GM23338 (cell line): Measurements from ENCODE around the gene PARP1.

Experiments used
- CREB1 ChIP-seq: fragments of 250-450 bp; sonication (Bioruptor Pico); IDR thresholded peaks from 2 replicates; pipeline ENCODE4 v1.5.0; 2020; ENCODE audit warnings: low read depth, mild to moderate bottlenecking, moderate library complexity
- CTCF ChIP-seq, 2 experiments: fragments of 200-600 bp in 1 of 2; sonication (generic) in 1 of 2; conservative IDR thresholded peaks; 2 replicates each; pipeline versions ENCODE4 v1.5.1 to v1.6.1; 2016 to 2017; ENCODE audit warnings: antibody characterized with exemption in 2 of 2, low read depth in 2 of 2, mild to moderate bottlenecking in 2 of 2, moderate library complexity in 1 of 2
- ETS1 ChIP-seq: IDR thresholded peaks from 2 replicates; pipeline ENCODE4 v1.6.1; 2016; ENCODE audit warnings: antibody characterized with exemption
- EZH2 ChIP-seq: fragments of 200-600 bp; sonication (generic); IDR thresholded peaks from one replicate; pipeline ENCODE4 v1.8.0; 2017; ENCODE audit warnings: antibody characterized with exemption, mild to moderate bottlenecking, low read depth; ENCODE audit not compliant: unreplicated experiment
- EZH2phosphoT487 ChIP-seq: fragments of 200-600 bp; sonication (generic); IDR thresholded peaks from one replicate; pipeline ENCODE4 v1.8.1; 2018; ENCODE audit warnings: antibody characterized with exemption; ENCODE audit not compliant: unreplicated experiment
- JUNB ChIP-seq: IDR thresholded peaks from one replicate; pipeline ENCODE4 v1.6.1; 2016; ENCODE audit warnings: antibody characterized with exemption; ENCODE audit not compliant: unreplicated experiment
- NANOG ChIP-seq: IDR thresholded peaks from 2 replicates; pipeline ENCODE4 v1.6.1; 2016; ENCODE audit warnings: antibody characterized with exemption, borderline replicate concordance
- POLR2AphosphoS5 ChIP-seq: IDR thresholded peaks from 2 replicates; pipeline ENCODE4 v1.6.1; 2016; ENCODE audit warnings: antibody characterized with exemption, low read depth
- REST ChIP-seq: IDR thresholded peaks from one replicate; pipeline ENCODE4 v1.6.1; 2018; ENCODE audit warnings: antibody characterized with exemption; ENCODE audit not compliant: unreplicated experiment
- ZNF114 ChIP-seq: fragments of 250-450 bp; sonication (Bioruptor Pico); IDR thresholded peaks from 2 replicates; pipeline ENCODE4 v1.5.0; 2020; ENCODE audit warnings: mild to moderate bottlenecking, moderate library complexity
- ZNF331 ChIP-seq: fragments of 250-450 bp; sonication (Bioruptor Pico); IDR thresholded peaks from 2 replicates; pipeline ENCODE4 v1.5.0; 2020; ENCODE audit warnings: low read depth, mild to moderate bottlenecking, moderate library complexity

- TF ChIP-seq REST (no peak), CTCF (conservative IDR thresholded peaks at IDR 0.05; ENCODE audit: low read depth in 2 of 2) (no peak), EZH2phosphoT487 (no peak), POLR2AphosphoS5 (no peak), CREB1 (CRISPR knock-in tag) (no peak), ZNF331 (CRISPR knock-in tag) (no peak), EZH2 (no peak), JUNB (no peak), ETS1 (no peak), ZNF114 (CRISPR knock-in tag) (no peak), NANOG (no peak)
Observed at GRCh38 chr1:226364901-226365565, 42.9 kb downstream of the PARP1 start.
